ENCODE results near the gene OSBPL6. TPM values are rescaled to one million over a fixed set of nuclear protein-coding genes. Genes with fewer than 3 reads are reported as not detected.

The OSBPL6 gene
- polyA plus RNA-seq, 1 donor from 2014 or later, result 12.8 TPM

DNA sequence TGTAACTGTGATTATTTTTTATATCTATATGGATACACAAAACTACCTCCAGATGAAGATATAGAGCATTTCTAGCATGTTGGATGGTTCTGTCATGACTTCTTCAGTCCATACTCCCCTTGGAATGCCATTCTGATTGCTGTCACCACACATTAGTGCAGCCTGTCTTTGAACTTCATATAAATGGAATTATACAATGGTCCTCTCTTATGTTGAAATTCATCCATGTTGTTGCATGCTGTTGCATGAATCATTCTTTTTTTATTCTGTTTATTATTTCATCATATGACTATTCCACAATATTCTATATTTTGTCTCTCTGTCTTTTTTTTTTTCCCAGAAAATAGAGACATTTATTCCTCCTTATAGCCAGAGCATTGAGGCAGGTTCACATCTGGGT, 74.1 kb downstream of the OSBPL6 start:
- Histone ChIP-seq H3K27ac (ENCODE audit: low read length) (no peak overlapping the region), H3K4me3 (ENCODE audit: low read length) (no peak overlapping the region), H3K9me3 (ENCODE audit: low read length) (no peaks in the 10 kb centered on the region), H2AFZ (ENCODE audit: low read depth, low read length) (no peak overlapping the region), H3K79me2 (replicated peaks; ENCODE audit: insufficient read depth, low read length) (no peaks in the 10 kb centered on the region), H3K27me3 (ENCODE audit: insufficient read depth, low read depth, low read length) (no peaks in the 10 kb centered on the region), H3K9ac (ENCODE audit: low read length) (no peak overlapping the region), H3K4me2 (ENCODE audit: low read length) (no peak overlapping the region), H3F3A (ENCODE audit: insufficient read depth, low read length, poor library complexity, severe bottlenecking) (no peaks in the 10 kb centered on the region), H3K36me3 (ENCODE audit: insufficient read depth, low read length) (no peaks in the 10 kb centered on the region), H4K20me1 (ENCODE audit: insufficient read depth) (no peaks in the 10 kb centered on the region), H3K9me2 (ENCODE audit: insufficient read depth, low read length) (no peaks in the 10 kb centered on the region)
- TF ChIP-seq, protein P1, sequence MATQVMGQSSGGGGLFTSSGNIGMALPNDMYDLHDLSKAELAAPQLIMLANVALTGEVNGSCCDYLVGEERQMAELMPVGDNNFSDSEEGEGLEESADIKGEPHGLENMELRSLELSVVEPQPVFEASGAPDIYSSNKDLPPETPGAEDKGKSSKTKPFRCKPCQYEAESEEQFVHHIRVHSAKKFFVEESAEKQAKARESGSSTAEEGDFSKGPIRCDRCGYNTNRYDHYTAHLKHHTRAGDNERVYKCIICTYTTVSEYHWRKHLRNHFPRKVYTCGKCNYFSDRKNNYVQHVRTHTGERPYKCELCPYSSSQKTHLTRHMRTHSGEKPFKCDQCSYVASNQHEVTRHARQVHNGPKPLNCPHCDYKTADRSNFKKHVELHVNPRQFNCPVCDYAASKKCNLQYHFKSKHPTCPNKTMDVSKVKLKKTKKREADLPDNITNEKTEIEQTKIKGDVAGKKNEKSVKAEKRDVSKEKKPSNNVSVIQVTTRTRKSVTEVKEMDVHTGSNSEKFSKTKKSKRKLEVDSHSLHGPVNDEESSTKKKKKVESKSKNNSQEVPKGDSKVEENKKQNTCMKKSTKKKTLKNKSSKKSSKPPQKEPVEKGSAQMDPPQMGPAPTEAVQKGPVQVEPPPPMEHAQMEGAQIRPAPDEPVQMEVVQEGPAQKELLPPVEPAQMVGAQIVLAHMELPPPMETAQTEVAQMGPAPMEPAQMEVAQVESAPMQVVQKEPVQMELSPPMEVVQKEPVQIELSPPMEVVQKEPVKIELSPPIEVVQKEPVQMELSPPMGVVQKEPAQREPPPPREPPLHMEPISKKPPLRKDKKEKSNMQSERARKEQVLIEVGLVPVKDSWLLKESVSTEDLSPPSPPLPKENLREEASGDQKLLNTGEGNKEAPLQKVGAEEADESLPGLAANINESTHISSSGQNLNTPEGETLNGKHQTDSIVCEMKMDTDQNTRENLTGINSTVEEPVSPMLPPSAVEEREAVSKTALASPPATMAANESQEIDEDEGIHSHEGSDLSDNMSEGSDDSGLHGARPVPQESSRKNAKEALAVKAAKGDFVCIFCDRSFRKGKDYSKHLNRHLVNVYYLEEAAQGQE (IDR thresholded peaks at IDR 0.05; ENCODE audit: borderline replicate concordance), result no peak
- TF ChIP-seq, protein P2, sequence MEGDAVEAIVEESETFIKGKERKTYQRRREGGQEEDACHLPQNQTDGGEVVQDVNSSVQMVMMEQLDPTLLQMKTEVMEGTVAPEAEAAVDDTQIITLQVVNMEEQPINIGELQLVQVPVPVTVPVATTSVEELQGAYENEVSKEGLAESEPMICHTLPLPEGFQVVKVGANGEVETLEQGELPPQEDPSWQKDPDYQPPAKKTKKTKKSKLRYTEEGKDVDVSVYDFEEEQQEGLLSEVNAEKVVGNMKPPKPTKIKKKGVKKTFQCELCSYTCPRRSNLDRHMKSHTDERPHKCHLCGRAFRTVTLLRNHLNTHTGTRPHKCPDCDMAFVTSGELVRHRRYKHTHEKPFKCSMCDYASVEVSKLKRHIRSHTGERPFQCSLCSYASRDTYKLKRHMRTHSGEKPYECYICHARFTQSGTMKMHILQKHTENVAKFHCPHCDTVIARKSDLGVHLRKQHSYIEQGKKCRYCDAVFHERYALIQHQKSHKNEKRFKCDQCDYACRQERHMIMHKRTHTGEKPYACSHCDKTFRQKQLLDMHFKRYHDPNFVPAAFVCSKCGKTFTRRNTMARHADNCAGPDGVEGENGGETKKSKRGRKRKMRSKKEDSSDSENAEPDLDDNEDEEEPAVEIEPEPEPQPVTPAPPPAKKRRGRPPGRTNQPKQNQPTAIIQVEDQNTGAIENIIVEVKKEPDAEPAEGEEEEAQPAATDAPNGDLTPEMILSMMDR (IDR thresholded peaks at IDR 0.05; ENCODE audit: poor library complexity, severe bottlenecking), result no peak
- no peak for TF ChIP-seq EP300 (conservative IDR thresholded peaks at IDR 0.05; ENCODE audit: poor library complexity, severe bottlenecking)
- TF ChIP-seq POLR2AphosphoS5 (IDR thresholded peaks at IDR 0.05), result no peak
- no peak for TF ChIP-seq SMC3 (conservative IDR thresholded peaks at IDR 0.05; ENCODE audit: poor library complexity)
- TF ChIP-seq TAF1 (IDR thresholded peaks at IDR 0.05; ENCODE audit: low read depth), result no peak
- no peak for TF ChIP-seq RAD21 (conservative IDR thresholded peaks at IDR 0.05)
- TF ChIP-seq MXI1 (conservative IDR thresholded peaks at IDR 0.05; ENCODE audit: poor library complexity, severe bottlenecking), result no peak
- no peak for TF ChIP-seq EZH2 (IDR thresholded peaks at IDR 0.05; ENCODE audit: borderline replicate concordance, insufficient read depth, low read length, poor library complexity, severe bottlenecking)

DNA sequence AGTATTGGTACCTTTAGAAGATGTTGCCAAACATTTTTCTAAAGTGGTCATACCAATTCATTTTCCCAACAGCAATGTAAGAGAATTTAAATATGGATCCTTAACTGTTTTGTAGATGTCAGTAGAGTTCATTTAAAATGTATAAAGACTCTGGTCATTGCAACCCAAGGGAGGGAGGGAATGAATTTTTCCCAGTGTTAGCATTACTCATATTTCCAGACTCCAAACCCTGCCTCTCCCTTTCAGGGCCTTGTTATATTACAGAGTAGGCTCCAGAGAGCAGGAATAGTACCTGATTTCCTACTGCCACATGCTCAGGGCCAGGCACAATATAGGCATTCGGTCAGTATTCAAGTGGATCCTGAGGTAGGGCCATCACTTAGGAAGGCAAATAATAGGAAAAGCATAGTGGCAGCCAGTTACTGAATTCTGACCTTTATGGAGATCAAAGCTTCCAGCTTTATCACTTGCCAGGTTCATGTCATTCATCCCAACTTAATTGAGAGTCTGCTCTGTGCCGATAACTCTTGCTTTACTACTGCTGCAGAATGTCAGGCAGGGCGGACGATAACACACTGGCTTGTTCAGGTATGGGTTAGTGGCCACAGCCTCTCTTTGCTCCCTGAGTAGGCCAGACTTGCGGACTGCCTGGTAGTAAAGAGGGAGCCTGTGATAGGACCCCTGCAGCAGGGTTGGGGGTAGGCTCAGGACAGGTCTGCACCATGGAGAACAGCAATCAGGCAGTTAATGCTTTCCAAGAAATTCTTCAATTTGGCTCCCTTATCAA, 75.3 kb downstream of the OSBPL6 start:
- Histone ChIP-seq H3K9me3 (ENCODE audit: low read length) (no peaks in the 10 kb centered on the region), H3K27me3 (ENCODE audit: insufficient read depth, low read depth, low read length) (no peaks in the 10 kb centered on the region), H2AFZ (ENCODE audit: low read depth, low read length) (no peak overlapping the region), H3K4me3 (ENCODE audit: low read length) (no peak overlapping the region), H3K9me2 (ENCODE audit: insufficient read depth, low read length) (no peaks in the 10 kb centered on the region), H3K4me2 (ENCODE audit: low read length) (no peak overlapping the region), H4K20me1 (ENCODE audit: insufficient read depth) (no peaks in the 10 kb centered on the region), H3K9ac (ENCODE audit: low read length) (no peak overlapping the region), H3K79me2 (replicated peaks; ENCODE audit: insufficient read depth, low read length) (no peaks in the 10 kb centered on the region), H3K36me3 (ENCODE audit: insufficient read depth, low read length) (no peaks in the 10 kb centered on the region), H3K27ac (ENCODE audit: low read length) (no peak overlapping the region), H3F3A (ENCODE audit: insufficient read depth, low read length, poor library complexity, severe bottlenecking) (no peaks in the 10 kb centered on the region)
- TF ChIP-seq POLR2AphosphoS5 (IDR thresholded peaks at IDR 0.05) (no peak), TAF1 (IDR thresholded peaks at IDR 0.05; ENCODE audit: low read depth) (no peak), SMC3 (conservative IDR thresholded peaks at IDR 0.05; ENCODE audit: poor library complexity) (no peak), EP300 (conservative IDR thresholded peaks at IDR 0.05; ENCODE audit: poor library complexity, severe bottlenecking) (no peak)
